ENCODE measurements around the gene DENND1A. TPM values are rescaled to one million over a fixed set of nuclear protein-coding genes. Genes with fewer than 3 reads are reported as not detected.

DENND1A gene
- polyA plus RNA-seq, 1 donor, result 24.5 TPM

GRCh38 chr9:123684393-123685149 lies 245.4 kb downstream of the DENND1A start:
- no peak for DNase-seq

GRCh38 chr9:123682746-123683145 lies 247.2 kb downstream of the DENND1A start:
- DNase-seq, result no peak

DNA sequence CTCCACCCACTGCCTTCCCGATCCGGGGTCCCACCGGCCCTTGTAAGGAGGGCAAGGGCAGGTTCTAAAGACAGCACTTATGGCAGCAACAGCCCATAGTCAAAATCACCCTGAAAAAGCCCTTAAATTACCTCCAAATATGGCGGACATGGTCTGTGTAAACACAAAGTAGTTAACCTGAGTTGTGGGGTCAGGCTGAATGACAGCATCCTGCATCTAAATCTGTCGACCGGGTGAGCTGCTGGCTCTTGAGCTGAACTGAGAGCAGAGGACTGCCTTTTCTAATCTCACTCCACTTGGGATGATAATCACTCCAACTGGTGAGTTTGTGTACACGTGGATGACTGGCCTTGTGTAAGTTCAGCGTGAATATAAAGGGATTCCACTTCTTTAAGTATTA lies 249.6 kb downstream of the DENND1A start:
- peak; percentile 53 for DNase-seq

GRCh38 chr9:123679330-123679987 lies 250.5 kb downstream of the DENND1A start:
- peak; percentile 33 for DNase-seq

GRCh38 chr9:123678878-123679329 lies 251.0 kb downstream of the DENND1A start:
- no peak for DNase-seq

DNA sequence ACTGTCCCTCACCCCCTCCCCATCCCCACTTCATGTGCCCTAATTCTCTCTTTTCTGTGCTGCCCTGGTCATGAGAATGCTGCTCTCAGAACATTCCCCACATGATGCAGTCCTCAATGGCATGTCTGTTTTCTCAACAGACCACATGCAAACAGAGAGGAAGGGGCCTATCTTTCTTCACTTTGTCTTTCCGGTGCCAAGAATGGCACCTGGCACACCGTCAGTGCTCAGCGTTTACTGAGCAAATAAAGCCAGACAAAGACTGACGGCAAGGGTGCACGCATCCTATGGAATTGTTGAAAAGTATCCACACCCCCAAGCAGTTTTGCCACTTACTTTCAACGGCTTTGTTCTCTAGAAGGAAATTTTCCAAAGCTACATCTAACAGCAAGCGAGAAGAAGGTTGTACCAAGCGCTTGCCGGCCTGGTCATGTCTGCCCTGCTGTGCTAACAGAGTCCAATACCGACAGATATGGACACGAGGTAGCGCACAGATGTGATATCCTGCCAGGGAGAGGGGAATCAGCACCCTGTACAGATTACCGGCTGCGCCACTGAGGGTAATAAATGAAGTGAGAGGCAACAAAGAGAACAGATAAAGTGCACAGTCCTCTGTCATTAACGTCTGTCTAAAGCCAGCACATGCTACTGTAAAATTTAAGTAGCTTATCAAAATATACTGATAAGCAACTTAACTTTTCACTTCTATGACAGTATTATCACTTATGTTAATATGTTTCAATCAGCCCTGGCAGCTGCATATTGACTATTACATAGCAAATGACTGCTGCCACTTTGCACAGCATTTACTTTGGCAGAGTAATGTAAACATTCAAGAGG lies 251.7 kb downstream of the DENND1A start:
- no peak for DNase-seq

DNA sequence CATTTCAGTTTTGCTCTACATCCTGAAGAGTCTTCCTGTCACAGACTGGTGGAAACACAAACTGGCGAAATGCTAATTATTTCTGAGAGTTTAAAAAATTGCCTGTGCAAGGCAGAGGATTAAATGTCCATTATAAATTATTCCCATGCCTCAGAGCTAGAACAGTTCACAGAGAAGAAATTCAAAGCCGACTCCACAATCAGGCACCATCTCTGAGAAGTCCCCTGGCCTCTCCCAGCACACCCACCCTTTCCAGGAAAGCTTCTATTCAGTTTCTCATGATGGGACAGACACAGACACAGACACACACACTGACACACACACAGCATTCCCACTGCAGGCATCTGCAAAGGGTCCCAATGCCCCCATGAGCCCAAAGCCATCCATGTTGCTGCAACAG lies 253.1 kb downstream of the DENND1A start:
- DNase-seq, result no peak

- DNase-seq, result peak; percentile 81
Measured at GRCh38 chr9:123669346-123669745, 260.6 kb downstream of the DENND1A start.

- DNase-seq, result no peak
Measured at GRCh38 chr9:123663529-123663928, 266.4 kb downstream of the DENND1A start.

DNA sequence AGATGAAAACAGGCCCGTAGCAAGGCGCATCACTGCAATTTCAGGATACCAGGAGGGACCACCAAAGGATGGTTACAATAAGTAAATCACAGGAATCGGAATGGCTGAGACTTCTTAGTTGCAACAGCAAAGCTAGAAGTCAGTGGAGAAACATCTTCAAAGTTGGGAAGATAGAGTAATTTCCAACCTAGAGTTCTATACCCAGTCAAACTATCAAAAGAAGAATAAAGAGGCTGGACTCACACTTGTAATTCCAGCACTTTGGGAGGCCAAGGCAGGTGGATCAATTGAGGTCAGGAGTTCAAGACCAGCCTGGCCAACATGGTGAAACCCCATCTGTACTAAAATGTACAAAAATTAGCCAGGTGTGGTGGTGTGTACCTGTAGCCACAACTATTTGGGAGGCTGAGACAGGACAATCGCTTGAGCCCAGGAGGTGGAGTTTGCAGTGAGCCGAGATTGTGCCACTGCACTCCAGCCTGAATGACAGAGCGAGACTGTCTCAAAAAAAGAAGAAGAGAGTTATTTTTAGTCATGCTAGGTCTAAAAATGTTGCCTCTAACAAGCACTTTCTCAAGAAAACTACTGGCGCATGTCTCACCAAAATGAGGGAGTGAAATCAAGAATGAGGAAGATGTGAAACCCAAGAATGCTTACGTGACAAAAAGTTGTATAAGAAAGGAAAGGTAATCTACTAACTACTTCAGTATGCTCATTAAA lies 267.7 kb downstream of the DENND1A start:
- DNase-seq, result no peak

- DNase-seq, result no peak
Measured at GRCh38 chr9:123660691-123661466, 269.0 kb downstream of the DENND1A start.

DNA sequence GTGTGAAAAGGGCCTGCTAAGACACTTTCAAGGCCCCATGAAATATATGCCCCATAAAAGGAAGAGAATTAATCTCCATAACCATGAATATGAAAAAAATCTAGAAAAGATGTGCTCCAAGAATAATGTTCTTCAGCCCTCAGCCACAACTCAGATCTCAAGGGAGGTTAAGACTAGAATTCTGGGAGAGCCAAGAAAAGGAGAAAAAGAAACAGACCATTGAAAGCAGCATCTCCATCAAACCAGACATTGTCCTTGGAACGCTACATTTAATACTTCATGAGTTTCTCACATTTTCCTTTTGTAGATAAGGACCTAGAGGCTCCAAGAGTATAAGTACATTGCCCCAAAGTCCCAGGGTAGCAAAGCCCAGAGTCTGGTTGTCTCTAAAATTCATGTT lies 270.6 kb downstream of the DENND1A start:
- DNase-seq, result no peak

DNA sequence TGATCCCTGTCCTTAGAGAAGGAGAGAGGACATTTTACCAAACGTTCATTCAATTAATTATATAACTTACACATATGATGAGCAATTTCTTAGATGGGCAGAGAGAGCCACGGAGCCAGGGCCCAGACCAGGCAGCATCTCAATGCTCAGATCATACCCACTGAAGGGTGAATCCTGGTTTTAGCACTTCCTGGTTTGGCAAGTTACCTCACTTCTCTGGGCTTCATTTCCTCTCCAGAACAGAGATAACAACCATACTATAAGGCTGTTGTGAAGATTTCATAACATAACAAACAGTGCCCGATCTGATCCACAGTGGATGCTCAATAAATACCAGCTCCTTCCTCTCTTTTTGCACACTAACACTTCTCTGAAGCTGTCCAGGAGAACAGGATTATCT lies 271.1 kb downstream of the DENND1A start:
- no peak for DNase-seq

DNA sequence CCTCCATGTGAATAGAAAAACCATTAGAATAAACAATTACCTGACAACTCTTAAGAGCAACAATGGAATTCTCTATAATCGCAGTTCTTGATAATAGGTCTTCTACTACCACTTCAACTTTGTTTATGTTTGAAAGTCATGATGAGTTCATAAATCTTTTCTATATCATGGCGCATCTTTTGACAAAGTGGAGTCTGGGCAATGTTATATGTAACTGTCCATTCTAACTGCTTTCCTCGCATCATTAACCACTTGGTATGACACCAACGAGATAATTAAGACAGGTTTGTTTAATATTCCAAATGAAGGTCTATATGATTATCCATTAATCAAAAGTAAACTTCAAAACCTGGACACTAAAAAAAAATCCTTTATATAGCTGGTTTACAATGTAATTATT lies 272.0 kb downstream of the DENND1A start:
- DNase-seq, result no peak

GRCh38 chr9:123657099-123657498 lies 272.8 kb downstream of the DENND1A start:
- no peak for DNase-seq

GRCh38 chr9:123656565-123656964 lies 273.4 kb downstream of the DENND1A start:
- no peak for DNase-seq

- DNase-seq, result no peak
Measured at GRCh38 chr9:123655681-123656423, 274.1 kb downstream of the DENND1A start.

- DNase-seq, result no peak
Measured at GRCh38 chr9:123654994-123655637, 274.8 kb downstream of the DENND1A start.

DNA sequence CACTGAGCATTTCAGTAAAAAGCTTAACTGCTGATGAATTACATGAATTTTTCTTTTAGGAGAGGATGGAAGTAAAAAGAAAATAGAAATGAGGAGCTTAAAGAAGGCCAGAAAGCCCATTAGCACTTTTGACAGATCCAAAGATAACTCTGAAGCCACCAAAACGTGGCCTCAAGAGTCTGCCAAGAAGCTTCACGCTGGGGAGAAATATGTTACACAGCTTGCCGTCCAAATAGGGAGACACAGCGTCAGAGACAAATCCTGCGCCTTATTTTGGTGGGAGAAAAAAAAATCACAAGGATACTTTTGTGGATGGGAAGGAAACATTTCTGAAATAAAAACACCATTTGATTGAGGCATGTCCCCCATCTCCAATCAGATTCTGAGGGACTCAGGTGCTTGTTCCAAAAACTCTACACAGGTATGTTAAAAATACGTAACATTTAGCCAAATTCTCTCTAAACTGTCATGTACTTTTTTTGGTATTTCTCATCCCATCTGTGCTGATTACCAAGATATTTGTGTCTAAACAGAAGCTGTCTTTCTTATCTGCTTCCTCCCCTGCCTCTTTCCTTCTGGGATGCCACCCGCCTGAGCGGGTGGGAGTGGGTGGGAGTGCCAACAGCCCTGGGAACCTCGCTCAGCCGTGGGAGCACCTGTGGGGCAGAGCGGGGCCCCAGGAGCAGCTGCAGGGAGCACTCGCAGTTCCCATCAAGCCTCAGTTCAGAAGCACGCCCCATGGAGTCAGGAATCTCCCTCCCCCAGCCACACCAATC lies 275.5 kb downstream of the DENND1A start:
- DNase-seq, result no peak

Data from left kidney (tissue), 2 donors.